Mucosa of rectum (tissue), 2 donors: Measurements from ENCODE around the gene MYH6.

Experiments
- H3K27ac ChIP-seq, 2 donors: one replicate each; pipeline ENCODE4 v1.7.0; 2013; ENCODE audit warnings: inconsistent platforms in 2 of 2, low read depth in 2 of 2, low read length in 2 of 2
- H3K27me3 ChIP-seq, 2 donors: one replicate each; pipeline ENCODE4 v1.7.0; 2013; ENCODE audit warnings: low read length in 2 of 2; ENCODE audit not compliant: control insufficient read depth in 2 of 2, insufficient read depth in 2 of 2
- H3K36me3 ChIP-seq, 2 donors: one replicate each; pipeline ENCODE4 v1.7.0; 2013; ENCODE audit warnings: low read length in 2 of 2; ENCODE audit not compliant: control insufficient read depth in 2 of 2, insufficient read depth in 2 of 2
- H3K4me1 ChIP-seq, 2 donors: one replicate each; pipeline ENCODE4 v1.7.0; 2013; ENCODE audit warnings: low read length in 2 of 2, mild to moderate bottlenecking in 1 of 2; ENCODE audit not compliant: control insufficient read depth in 2 of 2, insufficient read depth in 2 of 2
- H3K4me3 ChIP-seq, 2 donors: one replicate each; pipeline ENCODE4 v1.7.0; 2013; ENCODE audit warnings: low read length in 2 of 2
- H3K9ac ChIP-seq, 2 donors: one replicate each; pipeline ENCODE4 v1.7.0; 2013; ENCODE audit warnings: low read length in 2 of 2, low read depth in 1 of 2, mild to moderate bottlenecking in 1 of 2
- H3K9me3 ChIP-seq, 2 donors: one replicate each; pipeline ENCODE4 v1.7.0; 2013; ENCODE audit warnings: low read length in 2 of 2; ENCODE audit not compliant: control insufficient read depth in 2 of 2
- donor health status: healthy.
- donor health status: Normal muscosa, but diverticular disease.

MYH6 gene

GRCh38 chr14:23349156-23349845 lies 58.8 kb downstream of the MYH6 start:
- no peak overlapping the region for H3K4me3 ChIP-seq
- H3K27me3 ChIP-seq: peaks cover 16 to 35% of the 10 kb centered on the region in 2 donors
- no peak overlapping the region for H3K27ac ChIP-seq
- peaks cover 3% of the 10 kb centered on the region in 2 donors for H3K4me1 ChIP-seq
- H3K9ac ChIP-seq: no peak overlapping the region
- no peaks in the 10 kb centered on the region for H3K9me3 ChIP-seq
- H3K36me3 ChIP-seq: no peaks in the 10 kb centered on the region

- H3K9me3 ChIP-seq: no peaks in the 10 kb centered on the region
- H3K27ac ChIP-seq: no peak overlapping the region
- peaks cover 11 to 29% of the 10 kb centered on the region in 2 donors for H3K27me3 ChIP-seq
- H3K9ac ChIP-seq: no peak overlapping the region
- peaks cover 3% of the 10 kb centered on the region in 2 donors for H3K4me1 ChIP-seq
- H3K36me3 ChIP-seq: no peaks in the 10 kb centered on the region
- no peak overlapping the region for H3K4me3 ChIP-seq
These were observed 59.8 kb downstream of the MYH6 start for GRCh38 chr14:23348297-23348655.

GRCh38 chr14:23347406-23348296 lies 60.4 kb downstream of the MYH6 start:
- no peak overlapping the region for H3K27ac ChIP-seq
- no peaks in the 10 kb centered on the region for H3K36me3 ChIP-seq
- H3K9me3 ChIP-seq: no peaks in the 10 kb centered on the region
- H3K4me3 ChIP-seq: no peak overlapping the region
- peaks cover 0 to 3% of the 10 kb centered on the region in 2 donors for H3K4me1 ChIP-seq
- no peak overlapping the region for H3K9ac ChIP-seq
- H3K27me3 ChIP-seq: peaks cover 8 to 22% of the 10 kb centered on the region in 2 donors

GRCh38 chr14:23346693-23347405 lies 61.2 kb downstream of the MYH6 start:
- no peak overlapping the region for H3K4me3 ChIP-seq
- no peak overlapping the region for H3K9ac ChIP-seq
- H3K36me3 ChIP-seq: no peaks in the 10 kb centered on the region
- H3K4me1 ChIP-seq: peaks cover 0 to under 1% of the 10 kb centered on the region in 2 donors
- no peak overlapping the region for H3K27ac ChIP-seq
- peaks cover 8 to 16% of the 10 kb centered on the region in 2 donors for H3K27me3 ChIP-seq
- H3K9me3 ChIP-seq: no peaks in the 10 kb centered on the region

GRCh38 chr14:23345987-23346692 lies 61.9 kb downstream of the MYH6 start:
- H3K9me3 ChIP-seq: no peaks in the 10 kb centered on the region
- no peak overlapping the region for H3K4me3 ChIP-seq
- no peaks in the 10 kb centered on the region for H3K4me1 ChIP-seq
- no peak overlapping the region for H3K9ac ChIP-seq
- H3K27me3 ChIP-seq: peaks cover 2 to 9% of the 10 kb centered on the region in 2 donors
- no peaks in the 10 kb centered on the region for H3K36me3 ChIP-seq
- no peak overlapping the region for H3K27ac ChIP-seq

- H3K27me3 ChIP-seq: no peaks in the 10 kb centered on the region
- no peaks in the 10 kb centered on the region for H3K9me3 ChIP-seq
- H3K4me3 ChIP-seq: no peak overlapping the region
These were observed 63.6 kb downstream of the MYH6 start for GRCh38 chr14:23344481-23344880.

GRCh38 chr14:23339506-23340268 lies 68.4 kb downstream of the MYH6 start:
- H3K27ac ChIP-seq: no peak overlapping the region

More at GRCh38 chr14:23344481-23344880, 63.6 kb downstream of the MYH6 start:
- H3K9ac ChIP-seq: no peak overlapping the region
- H3K4me1 ChIP-seq: no peaks in the 10 kb centered on the region
- no peaks in the 10 kb centered on the region for H3K36me3 ChIP-seq
- no peak overlapping the region for H3K27ac ChIP-seq

GRCh38 chr14:23335623-23336022 lies 72.5 kb downstream of the MYH6 start:
- H3K9ac ChIP-seq: no peak overlapping the region
- H3K4me1 ChIP-seq: no peaks in the 10 kb centered on the region
- H3K4me3 ChIP-seq: no peak overlapping the region
- no peaks in the 10 kb centered on the region for H3K36me3 ChIP-seq
- no peaks in the 10 kb centered on the region for H3K9me3 ChIP-seq
- H3K27ac ChIP-seq: no peak overlapping the region
- no peaks in the 10 kb centered on the region for H3K27me3 ChIP-seq

More at GRCh38 chr14:23339506-23340268, 68.4 kb downstream of the MYH6 start:
- Histone ChIP-seq H3K9me3 (no peaks in the 10 kb centered on the region), H3K4me3 (no peak overlapping the region), H3K36me3 (no peaks in the 10 kb centered on the region), H3K9ac (no peak overlapping the region), H3K4me1 (no peaks in the 10 kb centered on the region), H3K27me3 (no peaks in the 10 kb centered on the region)
